CD4-positive, alpha-beta T cell treated with Interleukin-4 for 4 hours (primary cell): Measurements from ENCODE around the gene ZC2HC1B.
"Not testable (repeated sequence)": the region's sequence is repeated elsewhere in the genome, so short reads cannot be mapped to it uniquely, and the experiment has no call there.

ENCODE experiments used
- DNase-seq: peaks from one replicate; pipeline ENCODE4 v3.0.0-alpha.2; 2020

Gene ZC2HC1B

GRCh38 chr6:143871202-143871730 lies 7.0 kb downstream of the ZC2HC1B start:
- DNase-seq = not testable (repeated sequence)

- peak; percentile 4 for DNase-seq
Measured at GRCh38 chr6:143872201-143872600, 7.9 kb downstream of the ZC2HC1B start.

- not testable (repeated sequence) for DNase-seq
Measured at GRCh38 chr6:143873600-143873999, 9.3 kb downstream of the ZC2HC1B start.

- DNase-seq = not testable (repeated sequence)
Measured at GRCh38 chr6:143874503-143874902, 10.2 kb downstream of the ZC2HC1B start.

- DNase-seq = no peak
Measured at GRCh38 chr6:143877584-143878271, 13.5 kb downstream of the ZC2HC1B start.

- no peak for DNase-seq
Measured at GRCh38 chr6:143878272-143878760, 14.0 kb downstream of the ZC2HC1B start.

GRCh38 chr6:143880412-143880811 lies 16.1 kb downstream of the ZC2HC1B start:
- DNase-seq = no peak

- no peak for DNase-seq
Measured at GRCh38 chr6:143882401-143882930, 18.2 kb downstream of the ZC2HC1B start.

GRCh38 chr6:143884216-143884900 lies 20.1 kb downstream of the ZC2HC1B start:
- DNase-seq = no peak

- DNase-seq = no peak
Measured at GRCh38 chr6:143885116-143885515, 20.8 kb downstream of the ZC2HC1B start.

GRCh38 chr6:143894655-143895054 lies 30.4 kb downstream of the ZC2HC1B start:
- no peak for DNase-seq

- DNase-seq = no peak
Measured at GRCh38 chr6:143896126-143896860, 32.0 kb downstream of the ZC2HC1B start.

GRCh38 chr6:143900358-143900757 lies 36.1 kb downstream of the ZC2HC1B start:
- DNase-seq = no peak

- DNase-seq = no peak
Measured at GRCh38 chr6:143901885-143902750, 37.8 kb downstream of the ZC2HC1B start.

- no peak for DNase-seq
Measured at GRCh38 chr6:143902827-143903226, 38.6 kb downstream of the ZC2HC1B start.

- DNase-seq = no peak
Measured at GRCh38 chr6:143911028-143911427, 46.8 kb downstream of the ZC2HC1B start.

GRCh38 chr6:143912671-143913070 lies 48.4 kb downstream of the ZC2HC1B start:
- no peak for DNase-seq

GRCh38 chr6:143917026-143917425 lies 52.8 kb downstream of the ZC2HC1B start:
- not testable (repeated sequence) for DNase-seq

GRCh38 chr6:143928853-143929252 lies 64.6 kb downstream of the ZC2HC1B start:
- DNase-seq = no peak

GRCh38 chr6:143929975-143930374 lies 65.7 kb downstream of the ZC2HC1B start:
- no peak for DNase-seq

GRCh38 chr6:143934331-143934730 lies 70.1 kb downstream of the ZC2HC1B start:
- no peak for DNase-seq

GRCh38 chr6:143934867-143935266 lies 70.6 kb downstream of the ZC2HC1B start:
- no peak for DNase-seq
